GM12878 (cell line): ENCODE data around the gene TCP11. TPM values are rescaled to one million over a fixed set of nuclear protein-coding genes. Genes with fewer than 3 reads are reported as not detected.

Experiments used
- ATAC-seq: fragments of 200-7000 bp; cut with Tn5 transposase; 3 replicates; pipeline ENCODE4 v1.9.1; 2020; ENCODE audit warnings: mild to moderate bottlenecking, moderate library complexity
- BruUV-seq: library from RNA; stranded (reverse); fragments of 400-500 nt; replicated peaks from 2 replicates; lab custom pipeline; 2021; lab: Mats Ljungman, UMichigan
- CTCF ChIA-PET: fragments of 300-600 bp; sonication (Branson Sonifier 250); formaldehyde crosslinking; extraction: SDS; loops from one replicate; lab custom pipeline; 2021; ENCODE audit warnings: inconsistent platforms; lab: Yijun Ruan, JAX
- POLR2A ChIA-PET: fragments of 350-600 bp; formaldehyde crosslinking; extraction: SDS; loops from one replicate; lab custom pipeline; 2021; ENCODE audit warnings: inconsistent platforms; lab: Charles Lee
- RAD21 ChIA-PET: fragments of 300-600 bp; sonication (Branson Sonifier 250); formaldehyde crosslinking; loops from one replicate; lab custom pipeline; 2023; ENCODE audit warnings: antibody characterized with exemption; ENCODE audit not compliant: unreplicated experiment; lab: Charles Lee
- SMC1A ChIA-PET: fragments of 300-600 bp; sonication (Branson Sonifier 250); formaldehyde crosslinking; loops from one replicate; lab custom pipeline; 2023; ENCODE audit not compliant: unreplicated experiment, uncharacterized antibody; lab: Charles Lee
- DNase-seq: peaks from one replicate; pipeline ENCODE4 v3.0.0-alpha.2; 2011; ENCODE audit warnings: low read depth, low spot score
- FAIRE-seq: peaks from 3 replicates; lab custom pipeline; 2011; peaks lifted over from hg19 to GRCh38; lab: Jason Lieb, UNC
- H2AFZ ChIP-seq: 2 replicates; pipeline ENCODE4 v1.6.0; 2011; ENCODE audit warnings: low read depth, low read length, control low read depth; ENCODE audit not compliant: control insufficient read depth
- H3K27ac ChIP-seq: 2 replicates; pipeline ENCODE4 v1.5.1; 2011; ENCODE audit warnings: control low read depth; ENCODE audit not compliant: control insufficient read depth, insufficient read depth
- H3K27me3 ChIP-seq, 2 experiments: replicated peaks in 1 of 2; 2 replicates each; pipeline versions ENCODE4 v1.6.0 to v1.6.1; 2011; ENCODE audit warnings: low read length in 1 of 2; ENCODE audit not compliant: control insufficient read depth in 2 of 2, insufficient read depth in 2 of 2
- H3K36me3 ChIP-seq, 2 experiments: 2 replicates each; pipeline ENCODE4 v1.5.1; 2011; ENCODE audit warnings: low read length in 1 of 2; ENCODE audit not compliant: control insufficient read depth in 2 of 2, insufficient read depth in 2 of 2
- H3K4me1 ChIP-seq: 2 replicates; pipeline ENCODE4 v1.6.1; 2011; ENCODE audit warnings: mild to moderate bottlenecking, low read length, moderate library complexity, mixed read lengths; ENCODE audit not compliant: control insufficient read depth, insufficient read depth
- H3K4me2 ChIP-seq: 2 replicates; pipeline ENCODE4 v1.6.0; 2011; ENCODE audit warnings: control low read depth; ENCODE audit not compliant: control insufficient read depth, insufficient read depth
- H3K4me3 ChIP-seq: fragments of 200-600 bp; sonication (generic); 2 replicates; pipeline ENCODE4 v1.5.1; 2016
- H3K79me2 ChIP-seq: 2 replicates; pipeline ENCODE4 v1.6.0; 2011; ENCODE audit warnings: low read length; ENCODE audit not compliant: control insufficient read depth, insufficient read depth
- H3K9ac ChIP-seq: 2 replicates; pipeline ENCODE4 v1.8.0; 2011; ENCODE audit warnings: low read length, control low read depth, mixed read lengths; ENCODE audit not compliant: control insufficient read depth, insufficient read depth
- H3K9me3 ChIP-seq: replicated peaks from 3 replicates; pipeline ENCODE4 v1.5.1; 2011; ENCODE audit warnings: mild to moderate bottlenecking, low read length; ENCODE audit not compliant: control insufficient read depth, insufficient read depth
- H4K20me1 ChIP-seq: 2 replicates; pipeline ENCODE4 v1.6.0; 2011; ENCODE audit not compliant: control insufficient read depth, insufficient read depth
- CHD2 ChIP-seq: IDR thresholded peaks from 2 replicates; pipeline ENCODE4 v1.6.1; 2011; ENCODE audit warnings: low read depth, low read length, improper control_type of control experiment, borderline replicate concordance
- ESRRA ChIP-seq: IDR thresholded peaks from 2 replicates; pipeline ENCODE4 v1.6.1; 2012; ENCODE audit warnings: mild to moderate bottlenecking, low read length, improper control_type of control experiment
- MTA3 ChIP-seq: IDR thresholded peaks from 2 replicates; pipeline ENCODE4 v1.6.1; 2012; ENCODE audit warnings: low read length, inconsistent platforms, borderline replicate concordance
- NR2C2 ChIP-seq: IDR thresholded peaks from 2 replicates; pipeline ENCODE4 v1.6.1; 2011; ENCODE audit warnings: borderline replicate concordance, low read depth; ENCODE audit not compliant: control insufficient read depth, insufficient read length
- RAD21 ChIP-seq: IDR thresholded peaks from 2 replicates; pipeline ENCODE4 v1.6.1; 2011; ENCODE audit warnings: mild to moderate bottlenecking, low read depth, low read length, moderate library complexity; ENCODE audit not compliant: insufficient read depth
- TCF7 ChIP-seq: IDR thresholded peaks from 2 replicates; pipeline ENCODE4 v1.6.1; 2014; ENCODE audit warnings: antibody characterized with exemption, borderline replicate concordance
- ZNF207 ChIP-seq: fragments of 450-650 bp; IDR thresholded peaks from 2 replicates; pipeline ENCODE4 v1.6.1; 2014; ENCODE audit warnings: antibody characterized with exemption, mild to moderate bottlenecking, borderline replicate concordance
- ZSCAN29 ChIP-seq: fragments of 450-650 bp; IDR thresholded peaks from 2 replicates; pipeline ENCODE4 v1.6.1; 2017; ENCODE audit warnings: mild to moderate bottlenecking, moderate library complexity
- WGBS: methylation state at CpG from one replicate; pipeline ENCODE4 v1.1.6; 2016; ENCODE audit warnings: low lambda C conversion rate; ENCODE audit not compliant: insufficient replicate concordance, insufficient coverage; ENCODE audit errors: missing lambda C conversion rate; 5-methylcytosine and 5-hydroxymethylcytosine counted together
- in situ Hi-C: fragments of 300-500 bp; cut with MboI; formaldehyde crosslinking; loops from 9 replicates; pipeline ENCODE4 v1.14.3; 2018; ENCODE audit warnings: mixed read lengths
- intact Hi-C: fragments of 100-400 bp; cut with micrococcal nuclease; formaldehyde crosslinking; loops from one replicate; pipeline ENCODE4 v1.14.2; 2022; ENCODE audit not compliant: unreplicated experiment
- polyA plus RNA-seq, 11 experiments: library from polyadenylated mRNA; depleted of rRNA in 4 of 11; unstranded in 6 of 11; stranded (reverse) in 5 of 11; fragments of >200 nt; fragmentation: Nextera tagmentation in 4 of 11; fragmentation: Illumina TruSeq in 1 of 11; extraction: Ambion mirVana in 4 of 11; extraction: Trizol in 1 of 11; gene quantifications; 1 replicate in 1 of 11; 2 replicates in 10 of 11; pipeline versions ENCODE4 v1.2.1 to v1.2.3, GENCODE V29; 2011 to 2016; ENCODE audit warnings: inconsistent platforms in 2 of 11, missing spikeins in 2 of 11, low read depth in 1 of 11
- total RNA-seq, 4 experiments: library from RNA; depleted of rRNA in 3 of 4; stranded (reverse); fragments of >200 nt in 3 of 4; fragmentation: Illumina TruSeq in 1 of 4; extraction: Trizol in 1 of 4; gene quantifications; 2 replicates each; pipeline versions ENCODE4 v1.2.1 to v1.2.3, GENCODE V29; 2013 to 2021
- TF ChIP-seq, protein P1 (sequence below): IDR thresholded peaks from 2 replicates; pipeline ENCODE4 v1.6.1; 2012; ENCODE audit warnings: low read depth, low read length, improper control_type of control experiment
- TF ChIP-seq, protein P2 (sequence below), 3 experiments: IDR thresholded peaks in 2 of 3; conservative IDR thresholded peaks in 1 of 3; 2 replicates each; pipeline ENCODE4 v1.5.1; 2011; ENCODE audit warnings: low read depth in 3 of 3, low read length in 3 of 3, mild to moderate bottlenecking in 3 of 3, control low read depth in 2 of 3, moderate library complexity in 2 of 3, inconsistent platforms in 1 of 3, mixed read lengths in 1 of 3; ENCODE audit not compliant: control insufficient read depth in 2 of 3, insufficient read depth in 1 of 3; ENCODE audit errors: extremely low read depth in 1 of 3

Gene TCP11
- total and polyA plus RNA-seq, 10 of the 15 experiments (the other 5 are each of a cell fraction or from before 2014, with no cell fraction given): not detected

DNA sequence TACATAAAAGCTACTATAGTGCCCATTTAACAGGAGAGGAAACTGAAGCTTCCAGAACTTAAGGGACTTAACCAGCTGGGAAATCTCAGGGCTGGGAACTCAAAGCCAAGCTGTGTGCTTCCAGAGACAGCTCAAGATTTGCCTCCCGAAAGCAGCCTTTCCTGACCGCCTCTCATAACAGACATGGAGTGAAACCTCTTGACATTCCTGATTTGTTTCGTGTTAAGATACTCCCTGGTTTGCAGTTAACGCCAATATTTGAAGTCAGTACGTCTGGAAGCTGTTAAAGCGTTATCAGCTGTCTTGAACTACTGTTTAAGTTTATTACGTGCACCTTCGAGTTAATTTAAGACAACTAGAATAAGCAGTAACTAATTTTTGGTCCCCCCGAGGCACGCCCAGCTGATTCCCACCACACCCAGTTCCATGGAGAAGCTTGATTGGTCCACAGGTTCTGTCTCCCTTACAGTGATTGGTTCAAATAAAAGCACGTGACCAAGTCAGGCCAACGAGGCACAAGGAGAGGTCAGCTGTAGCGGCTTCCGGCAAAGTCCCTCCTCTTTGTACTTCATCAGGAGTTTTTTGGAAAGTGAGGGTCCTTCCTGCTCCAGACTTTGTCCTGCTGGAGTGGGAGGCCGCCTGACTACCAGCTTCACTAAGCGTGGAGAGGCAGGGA is 8.9 kb upstream of the TCP11 start:
- FAIRE-seq: no peak
- ChIA-PET POLR2A (no interaction called here), SMC1A (interaction anchor here (0.8 to 1.9 kb wide), 5 partner anchors 11 to 162 kb away, joined by 3 to 7 read pairs (median 3); no protein-coding TSS in a partner anchor), CTCF (interaction anchor here (1.6 to 7.9 kb wide), 4 partner anchors 12 to 91 kb away, joined by 3 to 114 read pairs (median 5); no protein-coding TSS in a partner anchor)
- intact Hi-C loops (loop anchor here (10.0 kb wide), 1 partner anchor 985 kb away; no protein-coding TSS in a partner anchor), in situ Hi-C loops (no loop called here)
- H3K27ac ChIP-seq: no peak overlapping the region
- no peaks in the 10 kb centered on the region for H3K9me3 ChIP-seq
- no peak overlapping the region for H3K4me2 ChIP-seq
- no peaks in the 10 kb centered on the region for H3K36me3 ChIP-seq
- 71% methylated on average over 16 of the region's 16 CpGs for WGBS
- H2AFZ ChIP-seq: no peak overlapping the region
- no peaks in the 10 kb centered on the region for H3K79me2 ChIP-seq
- no peaks in the 10 kb centered on the region for H4K20me1 ChIP-seq
- TF ChIP-seq CHD2 (no peak), MTA3 (no peak), ZSCAN29 (no peak), RAD21 (no peak), ZNF207 (no peak), ESRRA (no peak), NR2C2 (no peak), TCF7 (no peak)
- TF ChIP-seq, protein P1, sequence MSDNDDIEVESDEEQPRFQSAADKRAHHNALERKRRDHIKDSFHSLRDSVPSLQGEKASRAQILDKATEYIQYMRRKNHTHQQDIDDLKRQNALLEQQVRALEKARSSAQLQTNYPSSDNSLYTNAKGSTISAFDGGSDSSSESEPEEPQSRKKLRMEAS: no peak
- TF ChIP-seq, protein P2, sequence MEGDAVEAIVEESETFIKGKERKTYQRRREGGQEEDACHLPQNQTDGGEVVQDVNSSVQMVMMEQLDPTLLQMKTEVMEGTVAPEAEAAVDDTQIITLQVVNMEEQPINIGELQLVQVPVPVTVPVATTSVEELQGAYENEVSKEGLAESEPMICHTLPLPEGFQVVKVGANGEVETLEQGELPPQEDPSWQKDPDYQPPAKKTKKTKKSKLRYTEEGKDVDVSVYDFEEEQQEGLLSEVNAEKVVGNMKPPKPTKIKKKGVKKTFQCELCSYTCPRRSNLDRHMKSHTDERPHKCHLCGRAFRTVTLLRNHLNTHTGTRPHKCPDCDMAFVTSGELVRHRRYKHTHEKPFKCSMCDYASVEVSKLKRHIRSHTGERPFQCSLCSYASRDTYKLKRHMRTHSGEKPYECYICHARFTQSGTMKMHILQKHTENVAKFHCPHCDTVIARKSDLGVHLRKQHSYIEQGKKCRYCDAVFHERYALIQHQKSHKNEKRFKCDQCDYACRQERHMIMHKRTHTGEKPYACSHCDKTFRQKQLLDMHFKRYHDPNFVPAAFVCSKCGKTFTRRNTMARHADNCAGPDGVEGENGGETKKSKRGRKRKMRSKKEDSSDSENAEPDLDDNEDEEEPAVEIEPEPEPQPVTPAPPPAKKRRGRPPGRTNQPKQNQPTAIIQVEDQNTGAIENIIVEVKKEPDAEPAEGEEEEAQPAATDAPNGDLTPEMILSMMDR (IDR thresholded peaks at IDR 0.05 in 2 of 3, conservative IDR thresholded peaks at IDR 0.05 in 1 of 3; ENCODE audit: control insufficient read depth in 2 of 3, extremely low read depth in 1 of 3, insufficient read depth in 1 of 3, low read depth in 3 of 3, low read length in 3 of 3): no peak
- TF ChIP-seq, all 136 proteins: peak for 0
- no peaks in the 10 kb centered on the region for H3K27me3 ChIP-seq
- peaks cover 6% of the 10 kb centered on the region for H3K4me1 ChIP-seq
- BruUV-seq: no TSS peak
- DNase-seq (no peak), ATAC-seq (no peak)
- no peak overlapping the region for H3K9ac ChIP-seq
- RAD21 ChIA-PET: interaction anchor here (1.4 kb wide), 1 partner anchor 56 kb away, joined by 3 read pairs; no protein-coding TSS in a partner anchor
- H3K4me3 ChIP-seq: no peak overlapping the region
